Measurements from ENCODE around the gene APOF.
"Not testable (repeated sequence)": the region's sequence is repeated elsewhere in the genome, so short reads cannot be mapped to it uniquely, and the experiment has no call there.

- TF ChIP-seq CTCF, POLR2A (IDR thresholded peaks at IDR 0.05): not testable (repeated sequence)
Observed at GRCh38 chr12:56335527-56335926, 27.1 kb downstream of the APOF start.

All from vagina (tissue), 2 donors.